ENCODE results near the gene SOAT1.

- TF ChIP-seq CTCF (IDR thresholded peaks at IDR 0.05; ENCODE audit: insufficient read depth, low read length, poor library complexity, severe bottlenecking) (no peak), EZH2phosphoT487 (conservative IDR thresholded peaks at IDR 0.05; ENCODE audit: low read length) (no peak)
Observed at GRCh38 chr1:179326746-179327145, 33.1 kb downstream of the SOAT1 start.

Data from SU-DHL-6 (cell line).